ENCODE results near the gene DSTYK. TPM values are rescaled to one million over a fixed set of nuclear protein-coding genes. Genes with fewer than 3 reads are reported as not detected.

Gene DSTYK
- total RNA-seq, 1 donor from 2014 or later, result 13.0 TPM

DNA sequence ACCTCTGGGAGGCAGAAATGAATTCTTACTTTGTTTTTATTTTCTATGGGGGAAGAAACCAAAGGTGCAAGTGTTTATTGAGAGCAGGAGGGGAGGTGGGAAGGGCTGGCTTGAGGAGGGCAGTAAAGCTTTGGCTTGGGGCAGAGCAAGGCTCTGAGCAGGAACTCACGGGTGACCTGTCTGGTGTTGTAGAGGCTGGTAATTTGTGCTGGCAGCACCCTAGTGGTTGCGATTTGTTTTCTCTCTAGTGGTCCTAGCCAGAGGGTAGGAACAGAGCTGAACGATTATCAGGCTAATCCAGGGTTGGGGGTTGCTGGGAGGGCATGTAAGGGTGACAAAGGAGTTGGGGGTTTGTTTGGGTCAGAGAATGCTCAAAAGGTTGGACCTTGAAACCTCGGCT is 32.9 kb upstream of the DSTYK start:
- H3K27me3 ChIP-seq, result no peaks in the 10 kb centered on the region
- peaks cover 6% of the 10 kb centered on the region for H3K36me3 Mint-ChIP-seq
- peaks cover 6% of the 10 kb centered on the region for H4K20me1 ChIP-seq (ENCODE audit: low read depth)
- no peak overlapping the region for H3K27ac ChIP-seq
- peaks cover 9% of the 10 kb centered on the region for H3K4me1 ChIP-seq
- H3K9me3 Mint-ChIP-seq, result no peaks in the 10 kb centered on the region
- no peak overlapping the region for H2AFZ ChIP-seq (replicated peaks)
- no peak overlapping the region for H3K4me3 Mint-ChIP-seq
- no peak overlapping the region for H3K9ac ChIP-seq
- H3K4me1 Mint-ChIP-seq, result peaks cover 26% of the 10 kb centered on the region
- no peak overlapping the region for H3K4me2 ChIP-seq
- DNase-seq (ENCODE audit: low spot score), result no peak
- no peak overlapping the region for H3K4me3 ChIP-seq
- peaks cover 5% of the 10 kb centered on the region for H3K27me3 Mint-ChIP-seq (ENCODE audit: insufficient read depth, low read depth)
- TF ChIP-seq EZH2 (IDR thresholded peaks at IDR 0.05) (no peak), EZH2phosphoT487 (IDR thresholded peaks at IDR 0.05) (no peak)
- TF ChIP-seq, protein P1, sequence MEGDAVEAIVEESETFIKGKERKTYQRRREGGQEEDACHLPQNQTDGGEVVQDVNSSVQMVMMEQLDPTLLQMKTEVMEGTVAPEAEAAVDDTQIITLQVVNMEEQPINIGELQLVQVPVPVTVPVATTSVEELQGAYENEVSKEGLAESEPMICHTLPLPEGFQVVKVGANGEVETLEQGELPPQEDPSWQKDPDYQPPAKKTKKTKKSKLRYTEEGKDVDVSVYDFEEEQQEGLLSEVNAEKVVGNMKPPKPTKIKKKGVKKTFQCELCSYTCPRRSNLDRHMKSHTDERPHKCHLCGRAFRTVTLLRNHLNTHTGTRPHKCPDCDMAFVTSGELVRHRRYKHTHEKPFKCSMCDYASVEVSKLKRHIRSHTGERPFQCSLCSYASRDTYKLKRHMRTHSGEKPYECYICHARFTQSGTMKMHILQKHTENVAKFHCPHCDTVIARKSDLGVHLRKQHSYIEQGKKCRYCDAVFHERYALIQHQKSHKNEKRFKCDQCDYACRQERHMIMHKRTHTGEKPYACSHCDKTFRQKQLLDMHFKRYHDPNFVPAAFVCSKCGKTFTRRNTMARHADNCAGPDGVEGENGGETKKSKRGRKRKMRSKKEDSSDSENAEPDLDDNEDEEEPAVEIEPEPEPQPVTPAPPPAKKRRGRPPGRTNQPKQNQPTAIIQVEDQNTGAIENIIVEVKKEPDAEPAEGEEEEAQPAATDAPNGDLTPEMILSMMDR (IDR thresholded peaks at IDR 0.05), result no peak
- H3K79me2 ChIP-seq (ENCODE audit: low read depth), result no peaks in the 10 kb centered on the region
- peaks cover 8% of the 10 kb centered on the region for H3F3A ChIP-seq (ENCODE audit: low read depth)
- H3K27ac Mint-ChIP-seq, result no peak overlapping the region
- H3K9me3 ChIP-seq (ENCODE audit: low read depth), result no peaks in the 10 kb centered on the region
- no peaks in the 10 kb centered on the region for H3K36me3 ChIP-seq

DNA sequence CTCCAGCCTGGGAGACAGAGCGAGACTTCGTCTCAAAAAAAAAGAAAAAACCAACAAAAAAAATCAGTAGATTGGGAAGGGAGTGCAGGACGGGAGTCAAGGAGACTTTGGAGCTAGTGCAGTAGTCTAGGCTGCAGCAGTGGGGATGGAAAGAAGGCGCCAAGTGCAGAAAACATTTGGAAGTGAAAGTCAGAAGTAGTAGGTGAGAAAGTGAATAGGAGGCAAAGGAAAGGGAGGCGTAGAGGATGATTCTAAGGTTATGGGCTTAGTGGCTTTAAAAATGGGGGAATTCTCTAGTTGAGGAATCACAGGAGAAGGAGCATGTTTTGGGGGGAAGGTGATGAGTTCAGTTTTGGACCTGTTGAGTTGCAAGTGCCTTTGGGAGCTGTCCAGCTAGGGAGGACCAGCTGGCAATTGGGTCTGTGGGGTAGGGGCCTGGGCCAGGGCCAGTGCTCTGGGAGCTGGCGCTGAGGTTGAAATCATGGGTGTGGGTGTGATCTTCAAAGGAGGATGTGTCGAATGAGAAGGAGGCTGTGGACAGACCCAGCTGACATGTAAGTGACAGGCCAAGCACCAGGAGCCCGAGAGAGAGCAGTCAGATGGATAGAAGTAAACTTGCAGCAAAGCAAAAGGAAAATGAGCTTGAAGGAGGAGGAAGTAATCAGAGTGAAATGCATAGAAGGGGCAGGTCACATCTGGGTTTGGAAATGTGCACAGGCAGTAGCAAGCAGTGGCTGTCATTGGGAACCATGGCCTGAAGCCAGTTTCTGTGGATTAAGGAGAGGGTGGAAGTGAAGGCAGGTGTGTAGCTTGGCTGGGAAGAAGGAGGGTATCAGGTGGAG is 32.1 kb upstream of the DSTYK start:
- H3K79me2 ChIP-seq (ENCODE audit: low read depth), result no peaks in the 10 kb centered on the region
- no peak overlapping the region for H3K4me3 Mint-ChIP-seq
- H4K20me1 ChIP-seq (ENCODE audit: low read depth), result peaks cover 6% of the 10 kb centered on the region
- no peaks in the 10 kb centered on the region for H3K27me3 ChIP-seq
- H3K9me3 ChIP-seq (ENCODE audit: low read depth), result no peaks in the 10 kb centered on the region
- no peak overlapping the region for H3K27ac Mint-ChIP-seq
- no peaks in the 10 kb centered on the region for H3K36me3 ChIP-seq
- H3K4me1 ChIP-seq, result peaks cover 9% of the 10 kb centered on the region
- no peak overlapping the region for H3K9ac ChIP-seq
- peaks cover 6% of the 10 kb centered on the region for H3K36me3 Mint-ChIP-seq
- no peak overlapping the region for H3K27ac ChIP-seq
- no peak overlapping the region for H3K4me2 ChIP-seq
- peaks cover 8% of the 10 kb centered on the region for H3F3A ChIP-seq (ENCODE audit: low read depth)
- H3K27me3 Mint-ChIP-seq (ENCODE audit: insufficient read depth, low read depth), result peaks cover 5% of the 10 kb centered on the region
- no peak for DNase-seq (ENCODE audit: low spot score)
- H2AFZ ChIP-seq (replicated peaks), result no peak overlapping the region
- no peak overlapping the region for H3K4me3 ChIP-seq
- H3K9me3 Mint-ChIP-seq, result no peaks in the 10 kb centered on the region
- H3K4me1 Mint-ChIP-seq, result peaks cover 20% of the 10 kb centered on the region
- TF ChIP-seq, protein P1 (IDR thresholded peaks at IDR 0.05), result no peak
- TF ChIP-seq EZH2 (IDR thresholded peaks at IDR 0.05), result no peak
- TF ChIP-seq EZH2phosphoT487 (IDR thresholded peaks at IDR 0.05), result no peak

DNA sequence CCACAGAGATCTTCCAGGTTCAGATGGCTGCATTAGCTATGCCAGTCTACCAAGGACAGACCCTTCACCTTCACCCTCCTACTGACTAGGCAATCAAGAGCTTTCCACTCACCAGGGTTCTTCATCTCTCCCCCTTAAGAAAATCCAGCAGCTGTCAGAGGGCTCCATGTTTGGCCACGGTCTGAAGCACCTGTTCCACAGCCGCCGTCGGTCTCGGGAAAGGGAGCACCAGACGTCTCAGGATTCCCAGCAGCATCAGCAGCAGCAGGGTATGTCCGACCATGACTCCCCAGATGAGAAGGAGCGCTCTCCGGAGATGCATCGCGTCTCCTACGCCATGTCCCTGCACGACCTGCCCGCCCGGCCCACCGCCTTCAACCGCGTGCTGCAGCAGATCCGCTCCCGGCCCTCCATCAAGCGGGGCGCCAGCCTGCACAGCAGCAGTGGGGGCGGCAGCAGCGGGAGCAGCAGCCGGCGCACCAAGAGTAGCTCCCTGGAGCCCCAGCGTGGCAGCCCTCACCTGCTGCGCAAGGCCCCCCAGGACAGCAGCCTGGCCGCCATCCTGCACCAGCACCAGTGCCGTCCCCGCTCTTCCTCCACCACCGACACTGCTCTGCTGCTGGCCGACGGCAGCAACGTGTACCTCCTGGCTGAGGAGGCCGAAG is 30.0 kb upstream of the DSTYK start:
- Mint-ChIP-seq H3K4me3 (no peak overlapping the region), H3K27ac (peak overlapping the region; percentile 39), H3K4me1 (peaks cover 12% of the 10 kb centered on the region), H3K27me3 (ENCODE audit: insufficient read depth, low read depth) (peaks cover 3% of the 10 kb centered on the region), H3K9me3 (no peaks in the 10 kb centered on the region), H3K36me3 (peaks cover 6% of the 10 kb centered on the region)
- H3K27ac ChIP-seq, result no peak overlapping the region
- no peaks in the 10 kb centered on the region for H3K79me2 ChIP-seq (ENCODE audit: low read depth)
- TF ChIP-seq, protein P1 (IDR thresholded peaks at IDR 0.05), result no peak
- no peak for TF ChIP-seq EZH2 (IDR thresholded peaks at IDR 0.05)
- TF ChIP-seq EZH2phosphoT487 (IDR thresholded peaks at IDR 0.05), result no peak
- no peak overlapping the region for H3K4me3 ChIP-seq
- no peak overlapping the region for H3K9ac ChIP-seq
- no peak for DNase-seq (ENCODE audit: low spot score)
- no peak overlapping the region for H3K4me2 ChIP-seq
- H3K9me3 ChIP-seq (ENCODE audit: low read depth), result no peaks in the 10 kb centered on the region
- H2AFZ ChIP-seq (replicated peaks), result no peak overlapping the region
- H3F3A ChIP-seq (ENCODE audit: low read depth), result no peaks in the 10 kb centered on the region
- H4K20me1 ChIP-seq (ENCODE audit: low read depth), result peaks cover 6% of the 10 kb centered on the region
- H3K36me3 ChIP-seq, result no peaks in the 10 kb centered on the region
- H3K4me1 ChIP-seq, result no peaks in the 10 kb centered on the region
- no peaks in the 10 kb centered on the region for H3K27me3 ChIP-seq

All from neural progenitor cell (in vitro differentiated cells).